Measurements from ENCODE around the gene NCOR1. TPM values are rescaled to one million over a fixed set of nuclear protein-coding genes. Genes with fewer than 3 reads are reported as not detected.

NCOR1 gene
- total RNA-seq, 1 donor from 2014 or later, result 86.0 TPM

DNA sequence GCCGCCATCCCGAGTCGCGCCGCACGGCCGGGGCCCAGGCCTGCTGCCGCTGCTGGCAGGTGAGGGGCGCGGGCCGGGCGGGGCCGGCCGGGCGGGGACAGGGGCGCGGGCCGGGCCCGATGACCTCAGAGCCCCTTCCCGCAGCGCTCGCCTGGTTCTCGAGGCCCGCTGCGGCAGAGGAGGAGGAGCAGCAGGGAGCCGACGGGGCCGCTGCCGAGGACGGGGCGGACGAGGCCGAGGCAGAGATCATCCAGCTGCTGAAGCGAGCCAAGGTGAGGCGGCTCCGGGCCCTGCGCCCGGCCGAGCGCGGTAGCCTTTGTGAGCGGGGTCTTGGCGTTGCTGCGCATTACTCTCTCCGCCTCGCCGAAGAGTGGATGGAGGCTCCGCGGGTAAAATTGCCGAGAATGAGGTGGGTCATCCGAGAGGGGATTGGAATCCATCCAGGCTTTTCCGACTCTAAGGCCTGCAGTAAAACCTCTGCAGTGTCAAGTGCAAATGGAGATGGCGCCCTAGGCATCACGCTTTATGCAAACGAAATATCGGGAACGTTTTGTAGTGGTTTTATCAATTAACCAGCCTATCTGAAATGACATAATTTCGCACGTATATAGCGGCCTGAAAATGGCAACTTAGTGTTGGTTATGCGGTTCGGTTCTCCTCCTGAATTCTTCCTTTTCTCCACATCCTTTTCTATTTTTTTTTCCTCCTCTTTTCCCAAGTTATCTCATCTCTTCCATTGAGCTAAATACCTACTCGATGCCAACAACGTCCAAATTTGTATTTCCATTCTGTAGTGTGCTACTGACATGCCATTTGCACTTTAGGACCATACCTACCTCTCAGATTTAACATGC, 215.1 kb downstream of the NCOR1 start:
- TF ChIP-seq CTCF (conservative IDR thresholded peaks at IDR 0.05; ENCODE audit: low read depth, low read length), result no peak
- peak; percentile 7 for DNase-seq (ENCODE audit: low read depth)
- H3K4me3 ChIP-seq (ENCODE audit: low read depth, low read length), result peak overlapping the region; percentile 72

- TF ChIP-seq CTCF (conservative IDR thresholded peaks at IDR 0.05; ENCODE audit: low read depth, low read length), result no peak
- DNase-seq (ENCODE audit: low read depth), result peak; percentile 26
- peak within 1 kb of the TSS; percentile 72 for H3K4me3 ChIP-seq (ENCODE audit: low read depth, low read length)
Observed at GRCh38 chr17:15999141-15999973, 216.0 kb downstream of the NCOR1 start, which contains the start of the genes TTC19 and ZSWIM7. TSS of gene TTC19 (plus strand) at chr17:15999824. CDS start at chr17:15999849, 25 bp downstream. TSS of gene ZSWIM7 (minus strand) at chr17:15999704. CDS start at chr17:15999594, 110 bp downstream.

DNA sequence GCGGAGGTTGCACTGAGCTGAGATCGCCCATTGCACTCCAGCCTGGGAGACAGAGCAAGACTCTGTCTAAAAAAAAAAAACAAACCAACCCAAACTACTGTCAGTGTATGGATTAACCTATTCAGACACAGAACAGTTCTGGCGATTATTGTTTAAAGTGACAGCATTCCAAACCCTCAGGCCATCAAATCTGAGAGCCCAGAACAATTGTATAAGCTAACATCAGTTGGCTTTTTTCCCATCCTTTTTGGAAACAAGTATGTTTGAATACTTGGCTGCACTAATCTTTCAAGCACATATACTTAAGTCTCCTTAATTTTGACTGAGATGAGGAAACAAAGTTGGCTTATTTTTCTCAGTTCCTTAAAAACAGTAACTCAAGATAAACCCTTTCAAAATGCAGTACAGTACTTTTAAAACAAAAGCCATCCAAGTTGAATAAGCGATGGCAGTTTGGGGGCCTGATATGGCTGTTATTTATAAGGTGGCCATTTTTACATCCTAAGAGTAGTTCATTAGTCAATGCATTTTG, 217.2 kb downstream of the NCOR1 start:
- no peak for DNase-seq (ENCODE audit: low read depth)
- no peak for TF ChIP-seq CTCF (conservative IDR thresholded peaks at IDR 0.05; ENCODE audit: low read depth, low read length)
- peak overlapping the region; percentile 72 for H3K4me3 ChIP-seq (ENCODE audit: low read depth, low read length)

DNA sequence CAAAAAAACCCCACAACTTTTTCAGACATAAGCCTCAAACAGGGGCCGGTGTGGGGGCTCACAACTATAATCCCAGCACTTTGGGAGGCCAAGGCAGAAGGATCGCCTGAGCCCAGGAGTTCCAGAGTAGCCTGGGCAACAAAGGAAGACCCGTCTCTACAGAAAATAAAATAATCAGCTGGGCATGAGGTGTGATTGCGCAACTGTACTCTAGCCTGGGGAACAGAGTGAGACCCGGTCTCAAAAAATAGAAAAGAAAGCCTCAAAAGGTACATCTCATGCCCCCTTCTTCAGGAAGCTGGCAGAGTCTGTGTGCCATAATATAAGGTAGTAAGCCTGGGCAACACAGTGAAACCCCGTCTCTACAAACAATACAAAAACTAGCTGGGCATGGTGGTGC, 219.0 kb downstream of the NCOR1 start:
- no peak for DNase-seq (ENCODE audit: low read depth)
- H3K4me3 ChIP-seq (ENCODE audit: low read depth, low read length), result no peak overlapping the region
- TF ChIP-seq CTCF (conservative IDR thresholded peaks at IDR 0.05; ENCODE audit: low read depth, low read length), result no peak

- H3K4me3 ChIP-seq (ENCODE audit: low read depth, low read length), result no peak overlapping the region
- no peak for DNase-seq (ENCODE audit: low read depth)
- no peak for TF ChIP-seq CTCF (conservative IDR thresholded peaks at IDR 0.05; ENCODE audit: low read depth, low read length)
Observed at GRCh38 chr17:15981646-15982580, 233.4 kb downstream of the NCOR1 start.

DNA sequence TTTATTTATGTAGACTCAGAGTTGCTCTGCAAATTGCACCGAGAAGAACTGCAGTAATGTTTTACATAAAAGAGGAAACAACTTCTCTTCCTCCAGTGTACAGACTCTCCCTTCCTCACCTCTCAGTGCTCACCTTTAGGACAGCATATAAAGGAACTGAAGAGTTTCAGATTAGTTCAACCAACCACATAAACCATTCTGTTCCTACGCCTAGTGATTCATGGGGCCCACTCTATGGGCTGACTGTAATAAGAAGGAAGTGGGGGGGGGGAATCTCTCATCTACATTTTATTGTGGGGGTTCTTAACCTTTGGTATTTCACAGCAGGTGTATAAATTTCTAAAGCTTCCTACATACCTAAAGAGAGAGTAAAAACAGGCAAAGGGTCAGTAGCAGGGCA, 234.1 kb downstream of the NCOR1 start:
- H3K4me3 ChIP-seq (ENCODE audit: low read depth, low read length), result no peak overlapping the region
- no peak for TF ChIP-seq CTCF (conservative IDR thresholded peaks at IDR 0.05; ENCODE audit: low read depth, low read length)
- no peak for DNase-seq (ENCODE audit: low read depth)
